Measurements from ENCODE around the gene EPX.

- no peak for TF ChIP-seq CTCF (conservative IDR thresholded peaks at IDR 0.05)
- TF ChIP-seq ZFX (IDR thresholded peaks at IDR 0.05): no peak
These were observed 8.1 kb upstream of the EPX start for GRCh38 chr17:58184308-58184985.

All from C4-2B (cell line).